HG02763 (cell line): ENCODE results near the gene NACC1.

Source experiments
- ATAC-seq: cut with Tn5 transposase; IDR thresholded peaks from one replicate; pipeline ENCODE4 v1.9.1; 2021; ENCODE audit warnings: mild to moderate bottlenecking, moderate library complexity; ENCODE audit not compliant: unreplicated experiment

The NACC1 gene

DNA sequence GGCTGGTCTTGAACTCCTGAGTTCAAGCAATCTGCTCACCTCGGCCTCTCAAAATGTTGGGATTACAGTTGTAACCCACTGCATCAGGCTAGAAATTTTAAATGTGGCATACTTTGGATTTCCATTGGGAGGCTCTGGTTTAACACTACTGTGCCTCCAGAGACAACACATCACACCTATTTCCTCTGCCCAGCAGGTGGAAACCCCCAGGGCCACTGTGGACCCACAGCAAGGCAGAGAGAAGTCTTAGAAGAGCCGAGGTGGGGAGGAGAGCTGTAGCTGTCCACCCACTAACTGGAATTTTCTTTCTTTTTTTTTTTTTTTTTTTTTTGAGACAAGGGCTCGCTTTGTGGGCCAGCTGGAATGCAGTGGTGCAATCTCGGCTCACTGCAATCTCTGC is 71.5 kb downstream of the NACC1 start:
- no peak for ATAC-seq
